Liver (tissue), 4 donors: Measurements from ENCODE around the gene BACH1. TPM values are rescaled to one million over a fixed set of nuclear protein-coding genes. Genes with fewer than 3 reads are reported as not detected.

Experiments
- polyA plus RNA-seq, 2 donors: library from polyadenylated mRNA; stranded (reverse) in 1 of 2; unstranded in 1 of 2; fragments of 200-250 nt in 1 of 2; fragments of >200 nt in 1 of 2; fragmentation: Nextera tagmentation in 1 of 2; extraction: Ambion mirVana in 1 of 2; gene quantifications; one replicate each; pipeline versions ENCODE4 v1.2.1 to v1.2.3, GENCODE V29; 2013 to 2015
- total RNA-seq, 2 donors: library from RNA; depleted of rRNA; stranded (reverse); fragments of >200 nt; gene quantifications; one replicate each; pipeline ENCODE4 v1.2.3, GENCODE V29; 2014
- donor health status: healthy.
- donor health status: healthy.
- donor health status: healthy.

The BACH1 gene
- total and polyA plus RNA-seq, 4 donors, result 7.5 to 47.1 (median 19.9) TPM

Other genes starting within 250 kb of the BACH1 start
- gene CCT8, start 225.3 kb upstream of the BACH1 start, total RNA-seq, result 10 to 100 TPM; 67.5 to 78.2 TPM
- 10 to 100 TPM; 47.0 to 48.5 TPM for gene CCT8, start 225.3 kb upstream of the BACH1 start, polyA plus RNA-seq
- 1 to 10 TPM; 2.6 to 3.5 TPM for gene MAP3K7CL, start 168.3 kb upstream of the BACH1 start, total RNA-seq
- gene MAP3K7CL, start 168.3 kb upstream of the BACH1 start, polyA plus RNA-seq, result 1 to 10 TPM; 1.4 to 3.5 TPM